GM15510 (cell line): ENCODE data around the gene AFG1L.

ENCODE experiments used
- POLR2A ChIP-seq: IDR thresholded peaks from 3 replicates; pipeline ENCODE4 v1.6.1; 2011; ENCODE audit warnings: borderline replicate concordance; ENCODE audit not compliant: insufficient read length; ENCODE audit errors: extremely low read depth

Gene AFG1L

DNA sequence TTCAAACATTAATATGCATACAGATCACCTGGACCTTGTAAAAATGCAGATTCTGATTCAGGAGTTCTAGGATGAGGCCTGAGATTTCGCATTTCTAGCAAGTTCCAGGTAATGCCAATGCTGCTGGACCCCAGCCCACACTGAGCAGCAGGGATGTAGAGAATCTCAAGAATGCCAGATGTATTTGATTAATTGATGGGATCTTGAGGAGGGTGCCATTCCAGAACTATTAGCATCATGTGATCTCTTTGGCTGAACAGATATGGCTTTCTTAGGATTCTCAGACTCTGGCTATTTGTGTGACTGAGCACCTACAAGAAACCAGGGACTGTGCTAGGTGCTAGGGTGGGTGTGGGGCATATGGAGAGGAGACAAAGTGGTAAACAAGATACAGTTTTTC is 17.6 kb upstream of the AFG1L start:
- TF ChIP-seq POLR2A = no peak

DNA sequence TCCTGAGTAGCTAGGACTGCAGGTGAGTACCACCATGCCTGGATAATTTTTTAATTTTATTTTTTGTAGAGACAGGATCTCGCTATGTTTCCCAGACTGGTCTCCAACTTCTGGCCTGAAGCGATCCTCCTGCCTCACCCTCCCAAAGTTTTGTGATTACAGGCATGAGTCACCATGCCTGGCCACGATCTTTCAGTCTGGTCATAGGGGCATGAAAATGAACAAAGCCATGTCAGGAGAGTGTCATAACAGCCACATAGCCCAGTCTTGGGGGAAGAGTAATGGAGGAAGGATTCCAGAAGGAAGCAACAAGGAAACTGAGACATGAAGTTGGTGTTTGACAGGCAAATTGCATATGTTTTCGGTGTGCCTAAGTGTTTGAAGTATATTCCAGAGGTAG is 17.0 kb upstream of the AFG1L start:
- no peak for TF ChIP-seq POLR2A

DNA sequence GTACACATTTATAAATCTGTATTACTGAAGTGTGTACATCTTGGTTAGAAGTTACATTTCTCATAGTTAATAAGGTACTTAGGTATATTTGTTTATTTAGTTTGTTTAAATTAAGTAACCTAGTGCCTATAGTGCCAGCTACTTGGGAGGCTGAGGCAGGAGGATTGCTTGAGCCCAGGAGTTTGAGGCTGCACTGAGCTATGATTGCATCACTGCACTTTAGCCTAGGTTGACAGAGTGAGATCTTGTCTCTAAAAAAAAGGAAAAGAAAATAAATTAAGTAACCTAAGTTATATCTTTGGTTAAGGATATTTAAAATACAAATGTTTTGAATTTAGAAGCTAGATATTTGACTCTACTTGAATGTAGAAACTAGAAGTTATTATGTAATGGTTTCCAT is 9.5 kb upstream of the AFG1L start:
- no peak for TF ChIP-seq POLR2A

DNA sequence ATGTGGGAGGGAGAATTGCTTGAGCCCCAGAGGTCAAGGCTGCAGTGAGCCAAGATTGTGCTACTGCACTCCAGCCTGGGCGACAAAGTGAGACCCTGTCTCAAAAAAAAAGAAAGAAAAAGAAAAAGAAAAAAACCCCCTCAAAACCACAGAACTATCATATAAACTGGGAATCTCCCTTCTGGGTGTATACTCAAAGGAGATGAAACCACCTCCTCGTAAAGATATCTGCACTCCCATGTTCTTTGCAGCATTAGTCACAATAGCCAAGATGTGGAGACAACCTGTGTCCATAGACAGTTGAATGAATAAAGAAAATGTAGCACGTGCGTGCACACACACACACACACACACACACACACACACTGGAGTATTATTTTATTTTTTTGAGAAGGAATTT is 8.5 kb upstream of the AFG1L start:
- no peak for TF ChIP-seq POLR2A

DNA sequence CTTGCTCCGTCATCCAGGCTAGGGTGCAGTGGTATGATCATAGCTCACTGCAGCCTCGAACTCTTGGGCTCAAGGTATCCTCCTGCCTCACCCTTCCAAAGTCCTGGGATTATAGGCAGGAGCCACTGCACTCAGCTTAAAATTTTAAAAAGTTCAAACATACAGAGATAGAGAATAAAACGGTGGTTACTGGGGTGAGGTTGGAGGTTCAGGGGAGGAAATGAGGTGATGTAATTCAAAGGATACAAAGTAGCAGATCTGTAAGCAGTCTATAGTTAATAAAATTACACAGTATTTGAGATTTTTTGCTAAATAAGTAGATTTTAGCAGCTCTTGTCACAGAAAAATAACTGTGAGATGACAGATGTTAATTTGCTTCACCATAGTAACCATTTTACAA is 7.5 kb upstream of the AFG1L start:
- TF ChIP-seq POLR2A = no peak

DNA sequence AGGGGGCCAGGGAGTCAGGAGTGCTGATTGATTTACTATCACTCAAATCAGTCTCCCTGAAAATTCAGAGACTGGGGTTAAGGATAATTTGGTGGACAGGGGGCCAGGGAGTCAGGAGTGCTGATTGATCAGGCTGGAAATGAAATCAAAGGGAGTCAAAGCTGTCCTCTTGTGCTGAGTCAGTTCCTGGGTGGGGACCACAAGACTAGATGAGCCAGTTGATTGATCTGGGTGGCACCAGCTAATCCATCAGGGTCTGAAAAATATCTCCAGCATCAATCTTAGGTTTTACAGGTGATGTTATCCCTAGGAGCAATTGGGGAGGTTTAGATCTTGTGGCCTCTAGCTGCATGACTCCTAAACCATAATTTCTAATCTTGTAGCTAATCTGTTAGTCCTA is 6.1 kb upstream of the AFG1L start:
- TF ChIP-seq POLR2A = no peak

DNA sequence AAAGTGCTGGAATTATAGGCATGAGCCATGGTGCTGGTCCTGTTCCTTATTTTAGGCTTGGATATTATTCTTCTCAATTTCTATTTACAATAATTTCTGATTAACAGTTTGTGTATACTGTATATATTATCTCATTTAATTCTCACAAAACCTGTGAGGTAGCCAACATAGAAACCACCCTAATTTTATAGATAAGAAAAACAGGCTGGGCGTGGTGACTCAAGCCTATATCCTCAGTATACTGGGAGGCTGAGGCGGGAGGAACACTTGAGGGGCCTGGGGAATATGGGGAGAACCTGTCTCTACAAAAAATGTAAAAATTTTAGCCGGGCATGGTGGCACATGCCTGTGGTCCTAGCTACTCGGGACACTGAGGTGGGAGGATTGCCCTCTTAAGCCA is 3.8 kb upstream of the AFG1L start:
- TF ChIP-seq POLR2A = no peak

DNA sequence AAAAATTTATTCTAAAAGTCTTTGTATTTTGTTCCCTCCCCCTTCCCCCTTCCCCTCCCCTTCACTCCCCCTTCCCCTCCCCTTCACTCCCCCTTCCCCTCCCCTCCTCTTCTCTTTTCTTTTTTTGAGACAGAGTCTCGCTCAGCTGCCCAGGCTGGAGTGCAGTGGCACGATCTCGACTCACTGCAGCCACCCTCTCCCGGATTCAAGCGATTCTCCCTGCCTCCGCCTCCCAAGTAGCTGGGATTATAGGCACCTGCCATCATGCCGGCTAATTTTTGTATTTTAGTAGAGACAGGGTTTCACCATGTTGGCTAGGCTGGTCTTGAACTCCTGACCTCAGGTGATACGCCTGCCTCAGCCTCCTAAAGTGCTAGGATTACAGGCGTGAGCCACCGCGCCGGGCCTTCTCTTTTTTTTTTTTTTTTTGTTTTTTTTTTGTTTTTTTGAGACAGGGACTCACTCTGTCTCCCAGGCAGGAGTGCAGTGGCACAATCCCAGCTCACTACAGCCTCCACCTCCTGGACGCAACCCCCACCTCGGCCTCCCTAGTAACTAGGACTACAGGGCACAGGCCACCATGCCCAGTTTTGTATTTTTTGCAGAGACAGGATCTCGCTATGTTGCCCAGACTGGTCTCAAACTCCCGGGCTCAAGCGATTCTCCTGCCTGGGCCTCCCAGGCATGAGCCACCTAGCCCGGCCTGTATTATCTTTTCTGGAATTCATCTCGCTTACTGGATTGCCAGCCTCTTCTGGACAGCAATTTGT is 1.1 kb upstream of the AFG1L start:
- TF ChIP-seq POLR2A = no peak

DNA sequence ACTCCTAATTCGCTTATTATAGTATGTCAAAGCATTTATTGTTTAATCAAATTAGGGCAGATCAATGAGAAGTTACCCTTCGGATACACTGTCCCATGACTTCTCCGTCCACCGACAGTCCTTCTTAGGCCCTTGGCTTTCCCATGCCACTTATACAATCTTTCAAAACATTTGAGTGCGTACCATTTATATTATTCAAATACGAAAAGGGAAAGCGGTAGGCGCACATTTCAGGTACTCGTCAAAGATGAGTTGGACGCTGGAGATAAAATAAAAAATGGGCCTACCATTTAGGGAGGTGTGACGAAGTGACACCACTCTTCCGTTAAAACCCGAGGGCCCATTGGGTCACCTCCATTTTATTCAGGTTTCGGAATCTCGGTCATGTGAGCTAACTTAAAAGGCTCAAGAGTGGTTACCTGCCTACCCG is 542 bp upstream of the AFG1L start:
- no peak for TF ChIP-seq POLR2A

DNA sequence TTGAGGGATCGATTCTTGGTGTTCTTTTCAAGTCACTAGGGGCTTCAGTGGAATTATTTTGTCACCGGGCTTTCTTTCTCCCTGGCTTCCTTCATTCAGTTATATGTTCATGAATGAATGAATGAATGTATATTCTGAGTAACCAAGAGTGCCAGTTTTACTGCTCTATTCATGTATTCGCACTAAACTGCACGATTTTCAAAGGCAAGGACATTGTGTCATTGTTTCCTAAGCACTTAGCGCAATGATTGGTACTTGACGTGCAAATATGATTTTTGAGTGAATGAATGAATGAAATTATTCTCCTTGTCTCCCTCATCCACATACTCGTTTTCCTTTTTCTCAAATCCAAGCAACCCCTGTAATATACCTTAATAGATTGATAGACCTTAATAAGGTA is 822 bp downstream of the AFG1L start:
- no peak for TF ChIP-seq POLR2A

DNA sequence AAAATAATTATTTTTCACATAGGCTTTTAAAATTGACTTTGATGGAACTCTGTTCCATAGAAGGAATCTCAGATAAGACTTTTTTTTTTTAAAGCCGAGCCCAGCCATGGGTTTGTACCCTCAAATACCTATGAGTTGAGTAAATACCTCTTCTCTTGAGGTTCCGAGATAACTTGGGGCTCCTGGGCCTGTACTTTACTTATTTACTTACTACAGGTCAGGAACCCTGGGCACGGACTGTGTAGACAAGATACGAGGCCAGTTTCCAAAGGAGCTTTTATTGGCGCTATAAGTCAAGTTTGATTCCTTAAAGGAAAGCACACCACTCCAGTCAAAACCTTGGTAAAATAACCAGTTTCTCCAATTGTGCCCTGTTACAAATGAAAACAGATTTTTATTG is 7.5 kb downstream of the AFG1L start:
- TF ChIP-seq POLR2A = no peak

DNA sequence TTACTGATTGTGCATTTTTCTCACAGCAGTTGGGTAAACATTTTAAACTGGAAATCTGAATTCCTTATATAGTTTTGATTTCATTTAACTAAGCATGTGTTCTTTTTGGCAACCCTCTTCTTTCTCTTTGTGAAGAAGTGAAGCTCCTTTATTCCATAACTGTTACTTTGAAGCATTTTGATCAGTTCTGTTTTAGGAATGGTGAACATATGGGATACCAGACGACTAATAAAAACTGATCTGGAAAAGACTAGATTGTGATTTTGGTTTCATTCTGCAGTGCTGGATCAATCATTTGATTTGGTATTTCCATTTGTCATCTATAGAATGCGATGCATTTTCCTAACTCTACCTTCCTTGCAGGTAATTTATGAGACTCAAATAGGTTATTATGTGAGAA is 9.8 kb downstream of the AFG1L start:
- no peak for TF ChIP-seq POLR2A

DNA sequence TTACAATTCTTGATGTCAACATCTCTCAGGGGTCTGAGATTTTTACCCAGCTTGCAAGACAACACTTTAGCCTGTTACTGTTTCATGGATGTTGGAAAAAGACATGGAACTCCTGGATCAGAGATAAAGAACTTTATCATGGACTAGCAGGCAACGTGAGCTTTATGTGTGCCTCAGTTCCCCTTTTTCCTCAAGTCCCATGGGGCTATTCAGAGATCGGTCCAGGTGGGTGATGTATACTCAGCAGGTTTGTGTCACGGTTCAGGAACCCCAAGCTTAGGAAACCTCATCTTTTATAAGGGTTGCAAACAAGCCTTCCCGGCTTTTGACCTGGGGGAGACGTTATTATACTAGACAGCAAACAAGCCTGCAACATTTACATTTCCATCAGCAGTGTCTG is 15.0 kb downstream of the AFG1L start:
- TF ChIP-seq POLR2A = no peak

DNA sequence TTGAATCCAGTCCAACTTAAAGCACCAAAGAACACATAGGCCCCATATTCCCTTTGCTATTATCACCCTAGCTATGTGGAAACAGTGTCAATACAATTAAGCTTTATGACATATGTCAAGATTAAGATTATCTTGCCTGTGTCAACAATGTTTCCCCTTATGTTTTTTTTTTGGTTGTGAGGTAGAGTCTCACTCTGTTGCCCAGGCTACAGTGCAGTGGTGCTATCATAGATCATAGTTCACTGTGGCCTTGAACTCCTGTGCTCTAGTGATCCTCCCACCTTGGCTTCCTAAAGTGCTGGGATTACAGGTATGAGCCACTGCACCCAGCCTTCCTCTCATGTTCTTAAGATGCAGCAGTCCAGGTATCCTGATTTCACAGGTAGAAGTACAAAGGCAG is 17.8 kb downstream of the AFG1L start:
- no peak for TF ChIP-seq POLR2A

DNA sequence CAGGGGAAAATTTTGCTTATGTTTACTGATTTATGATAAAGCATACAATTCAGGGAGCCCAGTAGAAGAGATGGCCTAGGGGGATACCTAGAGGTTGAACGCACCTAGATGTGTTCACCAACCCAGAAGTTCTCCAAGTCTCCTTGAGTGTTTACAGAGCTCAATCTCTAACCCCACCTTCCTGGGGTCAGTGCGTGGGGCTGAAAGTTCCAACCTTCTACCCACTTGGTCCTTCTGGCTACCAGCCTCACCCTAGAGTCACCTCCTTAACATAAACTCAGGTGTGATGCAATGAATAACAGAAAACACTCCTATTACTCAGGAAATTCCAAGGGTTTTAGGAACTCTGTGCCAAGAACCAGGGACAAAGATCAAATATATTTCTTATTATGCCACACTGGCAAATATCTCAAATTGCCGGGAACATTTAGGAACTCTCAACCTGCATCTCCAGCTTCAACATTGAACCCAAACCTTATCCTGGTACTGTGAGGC is 26.4 kb downstream of the AFG1L start:
- no peak for TF ChIP-seq POLR2A

DNA sequence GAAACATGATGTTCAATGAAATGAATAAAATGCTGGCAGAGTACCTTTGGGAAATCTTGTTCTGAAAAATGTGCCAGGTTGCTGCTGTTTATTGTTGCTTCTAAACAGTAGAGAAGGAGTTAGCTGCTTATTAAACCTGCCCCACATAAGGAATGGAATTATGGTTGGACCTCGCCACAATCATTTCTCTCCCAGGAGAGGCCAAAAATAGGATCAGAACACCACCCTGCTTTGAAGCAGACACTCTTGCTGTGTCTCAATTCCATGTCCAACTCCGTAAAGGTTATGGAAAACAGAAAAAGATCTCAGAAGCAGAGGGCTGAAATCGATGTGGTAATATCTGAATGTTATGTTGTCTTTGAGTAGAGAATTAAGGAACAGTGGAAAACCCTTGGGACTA is 27.9 kb downstream of the AFG1L start:
- TF ChIP-seq POLR2A = no peak
